Forelimb muscle (tissue), 1 donor: Measurements from ENCODE around the gene GNAZ. TPM values are rescaled to one million over a fixed set of nuclear protein-coding genes. Genes with fewer than 3 reads are reported as not detected.

ENCODE experiments used
- DNase-seq: peaks from one replicate; pipeline ENCODE4 v3.0.0-alpha.2; 2013; ENCODE audit warnings: low read depth
- polyA plus RNA-seq: library from polyadenylated mRNA; unstranded; fragments of 120-200 nt; gene quantifications from one replicate; pipeline ENCODE4 v1.2.1, GENCODE V29; 2013; ENCODE audit not compliant: insufficient read length

Gene GNAZ
- polyA plus RNA-seq, 1 donor, result 2.7 TPM

GRCh38 chr22:23118647-23119493 is 48.6 kb downstream of the GNAZ start:
- DNase-seq, result no peak

- no peak for DNase-seq
These were observed 49.4 kb downstream of the GNAZ start for GRCh38 chr22:23119494-23120414.

DNA sequence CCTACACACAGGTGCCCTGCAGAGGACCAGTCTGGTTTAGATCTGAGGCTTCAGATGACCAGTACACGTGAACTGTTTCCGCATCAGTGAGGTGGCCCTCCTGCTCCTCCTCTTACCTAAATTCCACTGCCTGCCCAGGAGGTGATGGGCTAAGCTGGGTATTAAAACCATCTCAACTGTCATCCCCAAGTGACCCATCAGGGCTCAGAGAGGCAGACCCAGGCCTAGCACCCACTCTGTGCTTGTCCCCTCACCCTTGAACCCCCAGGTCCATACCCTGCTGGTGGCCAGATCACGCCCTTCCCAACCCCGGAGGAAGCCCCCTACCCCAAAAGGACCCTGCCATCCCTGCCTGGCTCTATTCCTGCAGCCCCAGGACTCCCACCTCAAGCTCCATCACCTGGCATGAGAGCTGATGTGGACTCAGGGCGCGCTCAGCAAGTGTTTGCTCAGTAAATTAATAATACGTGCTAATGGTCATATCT is 50.1 kb downstream of the GNAZ start:
- DNase-seq, result no peak

DNA sequence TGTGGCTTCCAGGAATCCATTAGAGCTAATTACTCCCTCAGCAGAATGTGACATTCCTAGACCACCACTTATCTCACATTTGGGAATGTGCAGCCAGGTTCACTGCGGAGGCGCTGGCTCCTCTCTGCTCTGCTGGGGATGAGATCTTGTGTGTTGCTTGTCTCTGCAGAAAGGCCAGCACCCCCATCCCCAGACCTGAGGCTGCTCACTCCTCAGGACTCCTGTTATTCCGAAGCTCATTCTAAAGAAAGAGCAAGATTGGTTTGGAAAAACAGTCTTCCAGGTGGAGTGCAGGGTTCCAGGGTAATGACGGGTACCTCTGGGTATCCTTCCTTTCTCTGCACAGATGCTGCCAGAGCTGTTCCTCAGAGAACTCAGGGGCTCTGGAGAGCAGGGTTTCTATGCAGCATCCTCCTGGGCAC is 50.7 kb downstream of the GNAZ start:
- no peak for DNase-seq

- DNase-seq, result no peak
These were observed 51.1 kb downstream of the GNAZ start for GRCh38 chr22:23121424-23121823.

- DNase-seq, result no peak
These were observed 52.1 kb downstream of the GNAZ start for GRCh38 chr22:23122216-23122957.

DNA sequence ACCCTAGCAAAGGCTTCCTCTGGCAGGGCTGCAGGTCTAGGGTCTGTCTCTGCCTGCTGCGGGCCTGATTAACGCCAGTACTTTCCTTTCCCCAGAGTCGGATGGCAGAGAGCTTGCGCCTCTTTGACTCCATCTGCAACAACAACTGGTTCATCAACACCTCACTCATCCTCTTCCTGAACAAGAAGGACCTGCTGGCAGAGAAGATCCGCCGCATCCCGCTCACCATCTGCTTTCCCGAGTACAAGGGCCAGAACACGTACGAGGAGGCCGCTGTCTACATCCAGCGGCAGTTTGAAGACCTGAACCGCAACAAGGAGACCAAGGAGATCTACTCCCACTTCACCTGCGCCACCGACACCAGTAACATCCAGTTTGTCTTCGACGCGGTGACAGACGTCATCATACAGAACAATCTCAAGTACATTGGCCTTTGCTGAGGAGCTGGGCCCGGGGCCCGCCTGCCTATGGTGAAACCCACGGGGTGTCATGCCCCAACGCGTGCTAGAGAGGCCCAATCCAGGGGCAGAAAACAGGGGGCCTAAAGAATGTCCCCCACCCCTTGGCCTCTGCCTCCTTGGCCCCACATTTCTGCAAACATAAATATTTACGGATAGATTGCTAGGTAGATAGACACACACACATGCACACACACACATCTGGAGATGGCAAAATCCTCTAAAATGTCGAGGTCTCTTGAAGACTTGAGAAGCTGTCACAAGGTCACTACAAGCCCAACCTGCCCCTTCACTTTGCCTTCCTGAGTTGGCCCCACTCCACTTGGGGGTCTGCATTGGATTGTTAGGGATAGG is 52.9 kb downstream of the GNAZ start:
- DNase-seq, result no peak

GRCh38 chr22:23123804-23124254 is 53.5 kb downstream of the GNAZ start:
- no peak for DNase-seq

DNA sequence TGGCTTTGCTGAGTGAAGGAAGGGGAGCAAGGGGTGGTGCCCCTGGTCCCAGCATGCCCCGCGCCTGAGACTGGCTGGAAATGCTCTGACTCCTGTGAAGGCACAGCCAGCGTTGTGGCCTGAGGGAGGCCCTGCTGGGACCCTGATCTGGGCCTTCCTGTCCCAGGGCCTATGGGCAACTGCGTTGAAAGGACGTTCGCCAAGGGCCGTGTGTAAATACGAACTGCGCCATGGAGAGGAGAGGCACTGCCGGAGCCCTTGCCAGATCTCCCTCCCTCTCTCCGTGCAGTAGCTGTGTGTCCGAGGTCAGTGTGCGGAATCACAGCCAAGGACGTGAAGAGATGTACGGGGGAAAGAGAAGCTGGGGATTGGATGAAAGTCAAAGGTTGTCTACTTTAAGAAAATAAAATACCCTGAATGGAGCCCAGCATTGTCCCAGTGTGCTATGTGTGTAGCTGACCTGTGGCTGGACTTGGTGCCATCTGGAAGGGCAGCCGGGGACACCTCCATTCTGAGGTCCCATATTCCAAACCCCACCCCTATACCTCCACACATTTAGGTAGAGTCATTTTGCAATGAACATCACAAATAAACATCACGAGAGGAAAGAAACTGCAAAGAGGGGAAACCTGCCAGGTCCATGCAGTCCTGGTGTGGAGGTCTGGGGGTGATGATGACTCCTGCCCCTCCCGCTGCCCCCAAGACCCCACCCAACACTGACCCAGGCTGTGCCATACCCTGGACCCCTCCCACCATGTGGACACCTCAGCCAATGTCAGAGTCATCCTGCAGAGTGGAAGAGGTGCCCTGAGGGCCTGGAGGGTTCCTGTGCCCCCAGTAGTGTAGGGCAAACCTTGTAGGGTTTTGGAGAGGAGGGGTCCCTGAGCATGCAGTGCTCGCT is 54.5 kb downstream of the GNAZ start:
- DNase-seq, result no peak

GRCh38 chr22:23125512-23126103 is 55.3 kb downstream of the GNAZ start:
- no peak for DNase-seq

DNA sequence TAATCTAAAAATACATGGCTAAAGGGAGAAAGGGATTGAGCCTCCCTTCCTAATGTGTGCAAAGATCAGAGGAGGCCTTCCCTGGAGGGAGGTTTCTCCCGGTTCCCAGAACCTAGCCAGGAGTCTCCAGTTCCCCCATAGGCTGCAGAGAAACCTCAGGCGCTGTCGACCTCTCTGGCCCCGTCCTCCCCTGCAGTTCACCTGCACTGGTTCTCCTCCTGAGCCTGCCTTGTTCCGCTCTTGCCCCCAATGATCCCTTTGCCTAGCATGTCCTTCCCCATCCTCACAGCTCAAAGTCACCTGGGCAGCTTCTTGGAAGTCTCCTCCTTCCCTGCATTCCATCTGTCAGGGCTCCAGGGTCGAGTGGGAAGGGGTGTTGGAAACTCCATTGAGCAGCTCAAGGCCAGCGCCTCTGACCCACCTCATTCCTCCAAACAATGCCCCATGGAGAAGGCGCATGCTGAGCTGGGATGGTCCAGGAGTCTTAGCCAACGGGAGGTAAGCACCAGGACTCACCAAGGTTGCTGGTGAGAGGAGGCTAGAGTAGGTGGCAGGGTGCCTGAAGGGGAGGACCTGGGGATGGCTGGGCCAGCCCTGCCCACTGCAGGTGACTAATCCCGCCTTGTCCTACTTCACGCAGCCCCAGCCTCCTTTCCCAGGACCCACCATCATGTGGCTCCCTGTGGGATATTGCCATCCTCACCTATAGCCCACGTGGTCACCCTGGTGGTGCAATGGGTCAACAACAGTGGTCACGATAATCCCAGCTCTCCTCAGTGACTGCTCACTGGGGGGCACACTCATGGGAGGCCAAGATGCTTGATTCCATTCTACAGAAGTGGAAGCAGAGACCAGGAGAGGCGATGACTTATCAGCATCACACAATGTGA is 56.1 kb downstream of the GNAZ start:
- DNase-seq, result no peak

- DNase-seq, result no peak
These were observed 56.9 kb downstream of the GNAZ start for GRCh38 chr22:23127055-23127756.

- no peak for DNase-seq
These were observed 57.5 kb downstream of the GNAZ start for GRCh38 chr22:23127788-23128187.

DNA sequence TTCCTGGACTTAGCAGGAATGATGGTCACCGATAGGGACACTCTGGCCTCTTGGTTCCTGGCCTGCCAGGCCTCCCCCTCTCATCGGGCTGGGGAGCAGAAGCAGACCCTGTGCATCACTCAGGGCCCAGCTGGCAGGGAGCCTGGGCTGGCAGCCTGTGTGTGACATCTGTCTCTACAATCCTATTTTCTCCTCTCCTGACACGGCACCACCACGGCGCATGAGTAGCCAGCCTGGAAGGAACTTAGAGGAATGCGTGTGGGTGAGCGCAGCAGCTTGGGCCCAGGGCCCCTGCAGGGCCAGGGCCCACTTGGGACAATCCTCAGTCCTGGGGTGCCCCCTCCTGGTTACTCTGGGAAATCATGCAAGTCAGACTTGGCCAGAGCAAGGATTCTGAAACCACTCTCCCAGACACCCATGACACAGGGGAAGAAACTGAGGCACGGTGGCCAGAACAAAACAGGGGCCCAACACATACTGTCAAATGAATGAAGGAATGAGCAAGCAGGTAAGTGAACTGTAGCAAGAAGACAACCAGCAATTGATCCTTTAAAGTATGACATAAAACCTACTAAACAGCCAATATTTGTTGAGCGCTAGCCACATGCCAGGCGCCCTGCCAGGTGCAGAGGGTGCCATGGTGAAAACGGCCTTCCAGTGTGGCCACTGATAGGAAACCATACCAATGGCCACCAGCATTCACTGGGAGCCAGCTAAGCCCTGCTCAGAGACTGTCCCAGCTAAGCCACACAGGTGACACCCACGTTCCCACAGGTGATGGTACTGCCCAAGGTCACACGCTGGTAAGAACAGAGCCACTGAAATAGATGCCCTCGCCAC is 58.2 kb downstream of the GNAZ start:
- DNase-seq, result no peak

DNA sequence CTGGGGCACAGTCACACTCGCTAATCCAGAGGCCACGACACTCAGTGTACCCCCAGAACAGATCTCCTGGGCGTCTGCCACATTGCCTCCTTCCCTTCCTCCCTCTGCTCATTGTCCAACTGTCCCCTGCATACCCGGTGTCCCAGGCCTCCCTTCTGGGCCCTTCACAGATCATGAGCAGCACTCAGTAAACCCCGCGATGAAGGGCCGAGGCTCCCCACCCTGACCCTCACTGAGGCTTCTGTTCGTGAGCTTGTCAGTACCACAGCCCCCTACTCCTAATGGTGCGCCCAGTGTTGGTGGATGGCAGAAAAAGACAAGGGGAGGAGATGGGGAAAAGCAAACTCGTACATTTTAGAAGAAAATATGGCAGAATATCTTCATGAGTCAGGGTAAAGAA is 58.8 kb downstream of the GNAZ start:
- no peak for DNase-seq

DNA sequence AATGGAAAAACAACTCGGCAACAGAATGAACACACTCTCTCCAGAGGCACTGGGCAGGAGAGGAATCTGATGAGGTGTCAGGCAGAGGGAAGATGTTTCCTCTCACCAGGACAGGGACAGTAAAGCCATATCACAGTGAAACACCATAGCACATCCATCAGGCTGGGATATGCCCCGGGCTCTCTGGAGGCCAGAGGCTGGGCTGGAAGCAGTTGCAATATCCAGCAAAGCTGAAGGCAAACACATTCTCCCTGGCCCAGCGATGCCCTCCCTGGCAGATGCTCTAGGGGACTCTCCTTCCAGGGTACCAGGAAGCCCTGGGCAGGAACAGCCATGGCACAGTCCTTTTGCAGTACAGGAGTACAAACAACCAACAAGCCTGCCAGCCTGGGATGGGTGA is 60.4 kb downstream of the GNAZ start:
- no peak for DNase-seq

GRCh38 chr22:23131931-23132330 is 61.6 kb downstream of the GNAZ start:
- DNase-seq, result no peak
